Measurements from ENCODE around the gene YBX2.

Gene YBX2

DNA sequence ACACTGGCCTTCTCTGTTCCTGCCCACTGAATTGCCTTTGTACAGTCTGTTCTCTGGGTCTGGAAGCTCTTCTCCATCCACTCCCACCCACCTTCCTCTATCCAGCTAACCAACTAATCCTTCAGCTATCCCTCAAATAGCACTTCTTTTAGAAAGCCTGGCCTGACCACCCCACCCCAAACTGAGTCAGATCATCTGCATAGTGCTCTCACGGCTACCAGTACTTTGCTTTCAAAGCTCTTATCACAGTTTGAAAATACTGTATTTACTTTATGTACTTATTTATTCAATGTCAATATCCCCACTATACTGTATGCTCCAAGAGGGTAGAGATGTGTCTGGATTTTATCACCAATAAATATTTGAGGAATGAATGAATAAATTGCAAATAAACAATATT, 27.7 kb downstream of the YBX2 start:
- DNase-seq (ENCODE audit: low read depth in 2 of 2): no peak

DNA sequence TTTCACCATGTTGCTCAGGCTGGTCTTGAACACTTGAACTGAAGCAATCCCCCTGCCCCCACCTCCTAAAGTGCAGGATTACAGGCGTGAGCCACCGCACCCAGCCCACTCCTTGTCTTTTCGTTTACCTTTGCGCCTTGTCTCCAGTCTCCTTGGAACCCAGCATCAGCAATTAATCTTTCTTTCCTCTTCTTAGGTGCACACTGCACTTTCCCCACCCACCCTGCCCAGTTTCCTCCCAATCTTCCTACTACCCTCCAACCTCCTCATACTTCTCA, 30.7 kb downstream of the YBX2 start:
- DNase-seq (ENCODE audit: low read depth in 2 of 2): no peak

DNA sequence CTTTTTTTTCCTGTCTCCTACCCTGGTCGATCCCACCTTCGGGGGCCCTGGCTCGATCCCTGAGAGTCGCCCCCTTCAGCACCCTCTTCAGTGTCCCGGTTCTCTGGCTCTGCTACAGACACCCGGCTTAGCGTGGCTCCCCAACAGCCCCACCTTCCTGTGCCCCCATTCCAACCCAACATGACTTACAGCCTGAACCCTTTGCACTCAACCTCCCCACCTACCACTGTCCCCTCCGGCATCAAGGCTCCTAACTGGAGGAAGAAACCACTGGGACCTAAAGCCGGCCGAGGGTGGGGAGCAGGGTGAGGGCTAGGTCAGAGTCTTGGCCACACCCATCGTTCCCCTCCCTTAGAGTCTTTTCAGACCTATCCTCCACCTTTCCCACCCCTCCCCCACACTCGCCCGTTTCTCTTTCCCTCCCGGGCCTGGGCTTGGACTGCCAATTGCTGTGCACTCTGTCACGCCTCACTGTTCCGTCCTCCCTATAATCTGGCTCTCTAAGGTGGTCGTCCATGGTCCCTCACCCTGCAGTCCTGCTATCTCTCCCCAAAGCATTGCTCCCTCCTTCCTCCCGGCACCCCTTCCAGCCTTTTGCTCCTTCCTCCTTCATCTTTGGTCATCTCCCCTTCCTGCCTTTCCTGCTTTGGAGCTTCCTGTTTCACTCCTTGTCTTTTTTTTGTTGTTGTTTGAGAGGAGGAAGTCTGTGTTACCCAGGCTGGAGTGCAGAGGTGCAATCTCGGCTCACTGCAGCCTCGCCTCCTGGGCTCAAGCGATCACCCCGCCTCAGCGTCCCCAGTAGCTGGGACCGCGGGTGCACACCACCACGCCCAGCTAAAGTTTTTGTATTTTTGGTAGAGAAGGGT, 31.3 kb downstream of the YBX2 start:
- no peak for DNase-seq (ENCODE audit: low read depth in 2 of 2)

DNA sequence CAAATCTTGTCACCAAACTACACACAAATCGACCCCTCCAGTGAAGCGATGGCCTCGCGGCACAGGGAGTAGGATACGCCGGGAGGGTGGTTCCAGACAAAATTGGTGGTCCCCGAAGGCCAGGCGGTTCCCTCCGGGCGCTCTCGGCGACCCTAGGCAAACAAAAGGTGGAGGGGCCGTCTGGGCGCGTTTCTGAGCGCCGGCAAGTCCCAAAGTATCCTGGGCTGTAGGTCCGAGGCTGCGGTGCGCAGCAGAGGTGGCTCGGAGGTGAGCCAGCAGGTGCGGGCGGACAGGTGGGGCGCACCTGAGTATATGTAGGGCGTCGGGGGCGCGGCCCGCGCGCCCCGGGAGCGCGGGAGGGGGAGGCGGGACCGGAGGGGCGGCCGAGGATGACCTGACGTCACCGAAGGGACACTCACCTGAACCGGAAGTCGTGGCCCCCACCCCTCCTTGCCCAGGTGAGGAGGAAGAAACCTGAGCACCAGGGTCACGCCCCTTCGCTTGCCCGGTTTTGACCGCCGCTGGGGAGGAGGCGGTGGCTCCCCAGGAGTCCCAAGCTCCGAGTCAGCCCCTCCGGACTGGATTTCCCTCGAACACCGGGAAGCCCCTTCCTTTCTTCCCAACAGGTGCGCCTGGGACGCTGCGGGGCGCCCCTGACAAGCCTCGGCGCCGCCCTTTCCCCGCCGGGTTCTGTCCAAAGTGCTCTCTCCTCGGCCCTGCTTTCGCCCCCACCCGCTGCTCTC, 32.1 kb downstream of the YBX2 start, which contains the start of gene CLDN7:
Gene CLDN7, minus strand, starts transcription at position 287 of the 743 bp plus-strand sequence. CDS start 435 bp downstream, outside the sequence.
- no peak for DNase-seq (ENCODE audit: low read depth in 2 of 2)

DNA sequence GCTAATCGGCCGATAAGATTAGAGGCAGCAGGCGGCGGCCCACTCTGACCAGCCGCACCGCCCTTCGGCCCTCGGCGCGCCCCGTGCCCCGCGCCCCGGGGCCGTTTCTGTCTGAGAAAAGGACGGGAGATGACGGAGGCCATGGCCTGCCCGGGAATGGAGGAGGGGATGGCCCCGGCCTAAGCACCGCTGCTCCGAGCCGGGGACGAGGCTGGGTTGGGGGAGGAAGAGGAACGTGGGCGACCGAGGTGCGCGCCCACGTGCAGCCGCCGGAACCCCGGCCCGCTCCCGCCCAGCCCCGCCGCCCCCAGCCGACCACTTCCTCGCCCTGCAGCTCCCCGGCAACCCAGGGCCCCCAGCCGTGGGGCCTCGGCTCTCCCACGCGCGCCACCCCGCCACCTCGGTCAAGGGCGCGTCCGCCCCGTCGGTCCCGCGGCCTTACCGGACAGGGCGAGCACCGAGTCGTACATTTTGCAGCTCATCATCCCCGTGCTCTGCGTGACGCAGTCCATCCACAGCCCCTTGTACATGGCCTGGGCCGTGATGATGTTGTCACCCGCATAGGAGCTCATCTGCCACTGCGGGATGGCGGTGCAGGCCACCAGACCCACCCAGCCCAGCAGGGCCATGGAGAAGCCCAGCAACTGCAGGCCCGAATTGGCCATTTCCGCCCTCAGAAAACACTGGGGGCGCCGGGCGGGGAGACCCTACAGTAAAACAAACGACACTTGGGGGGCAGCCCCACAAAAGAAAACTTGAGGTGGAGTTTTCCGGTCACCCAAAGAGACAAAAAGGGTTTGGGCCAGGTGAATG, 32.9 kb downstream of the YBX2 start:
- no peak for DNase-seq (ENCODE audit: low read depth in 2 of 2)

DNA sequence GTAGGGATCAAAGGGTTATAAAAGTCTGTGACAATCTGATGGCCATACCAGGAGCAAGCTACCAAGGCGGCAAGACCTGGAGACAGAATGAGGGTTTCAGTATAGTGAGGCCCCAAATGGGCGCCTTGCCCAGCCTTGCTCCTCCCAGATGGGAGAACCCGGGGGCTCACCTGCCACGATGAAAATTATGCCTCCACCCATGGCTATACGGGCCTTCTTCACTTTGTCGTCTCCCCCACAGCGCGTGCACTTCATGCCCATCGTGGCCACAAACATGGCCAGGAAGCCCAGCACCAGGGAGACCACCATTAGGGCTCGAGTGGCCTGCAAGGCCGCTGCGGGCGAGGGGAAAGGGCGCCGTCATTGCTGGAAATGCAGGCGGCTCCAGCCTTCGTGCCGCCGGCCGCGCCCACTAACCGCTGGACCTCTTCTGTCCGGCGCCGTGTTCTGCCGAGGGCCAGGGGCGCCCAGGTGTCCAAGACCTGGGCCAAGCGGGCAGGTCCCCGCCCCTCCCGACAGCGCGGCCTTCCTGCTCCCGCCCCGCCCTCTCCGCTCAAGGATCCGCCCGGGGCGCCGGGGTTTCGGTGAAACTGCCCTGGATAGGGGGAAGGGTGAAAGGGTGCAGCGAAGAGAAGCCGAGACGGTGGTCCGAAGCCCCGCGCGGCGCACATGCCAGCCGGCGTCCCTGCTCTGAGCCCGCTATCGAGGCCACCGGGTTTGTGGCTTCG, 33.6 kb downstream of the YBX2 start:
- no peak for DNase-seq (ENCODE audit: low read depth in 2 of 2)

DNA sequence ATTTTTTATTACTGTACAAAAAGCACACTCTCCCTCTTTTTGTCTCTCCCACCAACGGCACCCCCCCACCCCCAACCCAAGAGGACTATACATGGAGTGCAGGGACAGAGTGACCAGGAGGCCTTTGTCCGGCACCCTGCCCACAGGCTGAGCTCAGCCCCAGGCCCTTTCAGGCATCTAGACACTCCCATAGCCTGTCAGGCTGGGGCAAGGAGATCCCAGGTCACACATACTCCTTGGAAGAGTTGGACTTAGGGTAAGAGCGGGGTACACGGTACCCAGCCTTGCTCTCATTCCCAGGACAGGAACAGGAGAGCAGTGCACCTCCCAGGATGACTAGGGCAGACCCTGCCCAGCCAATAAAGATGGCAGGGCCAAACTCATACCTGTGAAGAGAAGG, 34.3 kb downstream of the YBX2 start:
- DNase-seq (ENCODE audit: low read depth in 2 of 2): no peak

DNA sequence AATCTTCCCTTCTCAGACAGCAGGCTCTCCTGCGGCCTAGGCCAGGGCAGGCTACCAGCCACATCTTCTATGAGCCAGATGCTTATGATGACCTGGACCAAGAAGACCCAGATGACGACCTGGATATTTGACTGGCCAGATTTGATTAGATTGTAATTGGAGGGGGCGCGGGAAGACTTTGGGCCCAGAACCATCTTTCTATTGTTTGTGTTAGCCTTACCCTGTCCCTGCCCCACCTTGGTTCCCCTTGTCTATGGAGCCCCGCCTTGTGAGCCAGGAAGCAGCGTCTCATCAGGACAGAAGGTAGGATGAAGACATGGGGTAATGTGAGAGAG, 34.9 kb downstream of the YBX2 start:
- no peak for DNase-seq (ENCODE audit: low read depth in 2 of 2)

DNA sequence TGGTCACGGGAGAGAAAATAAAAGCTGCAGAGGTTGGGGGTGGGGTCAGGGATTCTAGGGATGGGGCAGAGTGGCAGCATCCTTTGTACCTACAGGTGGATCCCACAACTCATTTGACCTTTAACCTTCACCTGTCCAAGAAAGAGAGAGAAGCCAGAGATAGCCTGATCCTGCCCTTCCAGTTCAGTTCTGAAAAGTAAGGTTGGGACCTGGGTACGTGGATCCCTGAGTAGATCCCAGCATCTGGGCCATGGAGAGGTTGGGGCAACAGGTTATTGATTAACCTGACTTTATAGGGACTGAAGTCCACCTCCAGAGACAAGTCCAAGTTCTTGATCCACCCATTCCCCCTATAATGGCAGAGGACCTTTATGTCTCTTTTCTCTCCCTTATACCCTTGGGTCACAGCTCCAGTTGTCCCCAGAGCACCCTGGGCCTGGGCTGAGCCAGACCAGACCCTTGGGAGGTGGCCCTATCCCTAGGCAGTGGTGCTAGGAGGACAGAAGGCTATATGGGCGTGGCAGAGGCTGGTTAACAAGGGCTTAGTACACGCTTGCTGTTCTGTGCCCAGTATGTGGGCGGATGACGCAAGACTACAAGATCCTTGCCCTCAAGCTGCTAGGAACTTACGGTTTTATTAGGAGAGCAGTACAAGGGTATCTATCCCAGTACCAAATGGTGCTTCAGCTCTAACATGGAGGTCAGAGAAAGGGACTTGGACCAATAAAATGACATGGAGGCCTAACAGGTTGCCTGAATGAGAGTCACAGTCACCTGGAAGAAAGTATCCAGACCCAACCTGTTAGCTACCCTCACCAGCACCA, 35.5 kb downstream of the YBX2 start:
- no peak for DNase-seq (ENCODE audit: low read depth in 2 of 2)

DNA sequence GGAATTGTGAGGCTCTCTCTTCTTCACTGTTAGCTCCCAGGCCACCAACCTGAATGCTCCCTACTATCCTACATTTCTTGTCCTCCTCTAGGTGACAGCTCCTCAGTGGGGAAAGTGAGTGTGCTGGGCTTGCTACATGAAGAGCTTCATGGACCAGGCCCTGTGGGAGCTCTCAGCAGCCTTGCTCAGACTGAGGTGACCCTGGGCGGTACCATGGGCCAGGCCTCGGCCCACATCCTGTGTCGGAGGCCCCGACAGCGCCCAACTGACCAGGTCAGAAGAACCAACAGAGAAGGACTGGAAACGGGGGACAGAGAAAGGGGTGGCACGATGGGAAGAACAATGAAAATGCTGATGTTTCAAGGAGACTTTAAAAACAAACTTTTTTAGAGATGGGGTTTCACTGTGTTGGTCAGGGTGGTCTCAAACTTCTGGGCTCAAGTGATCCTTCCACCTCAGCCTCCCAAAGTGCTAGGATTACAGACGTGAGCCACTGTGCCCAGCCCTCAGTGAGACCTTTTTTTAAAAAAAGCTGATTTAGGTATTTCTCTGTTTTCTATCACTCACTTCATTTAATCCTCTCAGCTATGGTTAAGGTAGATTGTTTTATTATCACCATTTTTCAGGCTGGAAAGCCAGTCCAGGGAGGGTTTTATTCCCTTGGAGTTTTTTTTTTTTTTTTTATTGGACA, 37.5 kb downstream of the YBX2 start:
- DNase-seq (ENCODE audit: low read depth in 2 of 2): no peak

DNA sequence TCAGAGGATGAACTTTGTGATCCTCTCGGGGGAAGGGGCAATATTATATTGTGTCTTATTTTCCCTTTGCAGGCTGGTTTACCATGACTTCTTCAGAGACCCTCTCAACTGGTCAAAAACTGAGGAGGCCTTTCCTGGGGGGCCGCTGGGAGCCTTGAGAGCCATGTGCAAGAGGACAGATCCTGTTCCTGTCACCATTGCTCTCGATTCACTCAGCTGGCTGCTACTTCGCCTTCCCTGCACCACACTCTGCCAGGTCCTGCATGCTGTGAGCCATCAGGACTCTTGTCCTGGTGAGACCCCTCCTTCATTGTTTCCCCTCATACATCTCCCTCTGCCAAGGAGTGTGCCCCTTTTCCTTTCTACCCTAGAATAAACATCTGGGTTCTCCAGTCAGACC, 39.9 kb downstream of the YBX2 start:
- no peak for DNase-seq (ENCODE audit: low read depth in 2 of 2)

DNA sequence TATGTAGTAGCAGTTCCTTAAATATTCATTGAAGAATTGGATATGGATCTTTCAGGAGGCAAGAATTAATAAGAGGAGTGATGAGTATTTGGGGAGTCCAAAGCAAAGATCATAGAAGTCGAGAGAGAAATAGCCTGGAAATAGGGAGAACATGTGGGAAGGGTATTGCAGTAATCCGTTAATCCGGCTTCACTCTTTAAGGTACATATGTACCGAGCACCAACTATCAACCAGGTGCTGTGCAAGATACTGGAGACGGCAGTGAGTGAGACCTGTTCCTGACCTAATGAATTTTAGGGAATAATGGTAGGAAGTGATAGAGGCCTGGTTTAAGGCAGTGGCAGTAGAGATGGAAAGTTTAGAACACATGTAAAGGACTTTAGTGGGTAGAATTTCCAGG, 41.4 kb downstream of the YBX2 start:
- DNase-seq (ENCODE audit: low read depth in 2 of 2): no peak

DNA sequence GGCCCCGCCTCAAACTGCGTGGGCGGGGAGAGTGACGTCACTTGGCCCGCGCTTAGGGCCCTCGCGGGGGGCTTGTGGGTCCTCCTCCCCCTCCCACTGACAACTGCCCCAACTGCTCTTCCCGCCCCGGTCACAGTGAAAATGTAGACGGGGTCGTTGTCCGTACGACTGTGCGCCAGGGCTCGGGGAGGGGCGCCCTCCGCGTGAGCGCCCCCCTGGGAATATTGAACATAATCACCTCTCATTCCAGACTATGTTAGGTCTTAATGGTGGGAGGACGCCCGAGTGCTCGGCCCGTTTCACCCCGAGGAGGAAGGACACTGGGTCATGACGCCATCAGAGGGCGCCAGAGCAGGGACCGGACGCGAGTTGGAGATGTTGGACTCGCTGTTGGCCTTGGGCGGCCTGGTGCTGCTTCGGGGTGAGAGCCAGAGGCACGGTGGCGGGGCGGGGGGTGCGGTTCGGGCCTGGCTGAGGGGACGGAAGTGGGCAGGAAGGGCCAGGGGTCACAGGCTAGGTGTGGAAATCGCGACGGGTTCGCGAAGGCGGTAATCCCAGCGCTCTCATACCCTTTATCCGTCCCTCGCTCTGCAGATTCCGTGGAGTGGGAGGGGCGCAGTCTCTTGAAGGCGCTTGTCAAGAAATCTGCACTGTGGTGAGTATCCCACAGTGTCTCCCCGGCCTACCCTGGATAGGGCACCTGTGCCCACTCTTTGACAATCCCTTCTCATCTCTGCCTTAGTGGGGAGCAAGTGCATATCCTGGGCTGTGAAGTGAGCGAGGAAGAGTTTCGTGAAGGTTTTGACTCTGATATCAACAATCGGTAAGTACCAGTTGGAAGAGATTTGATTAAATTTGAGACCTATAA, 42.0 kb downstream of the YBX2 start, which contains the start of gene ELP5:
Gene ELP5, plus strand, starts transcription at position 40 of the 868 bp plus-strand sequence. Its CDS starts 336 bp downstream, at position 376.
- DNase-seq (ENCODE audit: low read depth in 2 of 2): peak; percentile 85 to 88

DNA sequence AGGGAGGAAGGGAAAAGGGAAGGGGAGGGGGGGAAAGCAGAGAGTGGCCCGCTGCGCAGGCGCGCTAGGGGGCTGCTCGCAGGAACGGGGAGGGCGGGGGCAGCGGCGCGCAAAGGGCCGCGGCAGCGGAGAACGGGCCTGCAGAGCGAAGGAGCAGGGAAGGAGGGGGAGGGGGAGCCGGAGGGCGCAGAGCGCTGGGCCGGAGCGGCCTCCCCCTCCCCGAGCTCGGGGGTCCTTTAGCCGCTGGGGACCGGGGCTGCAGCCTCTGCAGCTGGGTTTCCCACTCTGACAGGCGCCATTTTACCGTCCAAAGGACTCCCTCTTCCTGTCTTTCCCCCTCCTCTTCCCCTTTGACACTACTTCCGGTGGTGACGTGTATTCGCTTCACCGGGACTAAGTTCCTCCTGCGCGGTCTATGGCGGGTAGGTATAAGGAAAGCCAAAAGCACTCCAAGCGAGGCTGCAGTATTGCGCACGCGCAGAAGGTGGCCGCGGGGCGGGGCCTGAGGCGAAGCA, 42.7 kb downstream of the YBX2 start, which contains the start of gene CTDNEP1:
Gene CTDNEP1, minus strand, starts transcription at position 74 of the 515 bp plus-strand sequence. CDS start 438 bp downstream, outside the sequence.
- peak; percentile 99 for DNase-seq (ENCODE audit: low read depth in 2 of 2)

DNA sequence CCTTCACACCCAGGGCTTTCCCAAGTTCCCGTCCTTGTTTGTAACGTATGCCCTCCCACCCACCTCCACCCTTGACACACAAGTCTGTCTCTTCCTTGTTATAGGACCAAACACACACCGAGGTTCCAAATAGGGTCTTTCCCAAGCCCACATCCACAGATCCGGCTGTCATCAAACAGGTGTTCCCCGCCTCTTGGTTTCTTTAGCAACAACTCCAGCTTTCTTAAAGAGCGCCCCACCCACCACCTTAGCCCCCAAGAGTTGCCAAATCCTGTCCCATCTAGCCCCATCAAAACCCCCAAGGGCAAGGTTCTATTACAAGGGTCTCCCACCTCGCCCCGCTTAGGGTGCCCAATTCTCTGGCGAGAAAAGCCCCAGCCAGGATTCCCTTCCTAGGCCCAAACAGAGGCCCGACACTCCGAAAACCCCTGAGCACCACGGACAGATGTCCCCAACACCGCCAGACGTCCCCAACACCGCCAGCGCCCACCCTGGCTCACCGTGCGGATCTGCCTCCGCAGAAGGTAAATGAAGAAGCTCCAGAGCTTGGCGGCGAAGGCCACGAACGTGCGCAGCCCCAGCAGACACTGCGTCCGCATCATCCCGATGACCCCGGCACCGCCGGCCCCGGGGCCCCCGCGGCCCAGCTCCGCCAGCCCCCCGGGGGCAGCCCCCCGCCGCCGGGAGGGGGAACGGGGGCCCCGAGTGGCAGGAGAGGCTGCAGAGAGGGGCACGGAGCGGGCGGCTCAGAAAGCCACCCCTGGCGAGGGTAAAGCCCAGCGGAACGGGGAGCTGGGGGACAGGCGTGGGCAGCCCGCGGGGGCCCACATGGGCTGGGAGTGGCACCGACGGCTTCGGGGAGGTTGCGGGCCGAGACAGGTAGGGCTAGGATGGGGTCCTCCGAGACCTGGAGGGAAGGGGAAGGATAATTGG, 43.5 kb downstream of the YBX2 start:
- no peak for DNase-seq (ENCODE audit: low read depth in 2 of 2)

DNA sequence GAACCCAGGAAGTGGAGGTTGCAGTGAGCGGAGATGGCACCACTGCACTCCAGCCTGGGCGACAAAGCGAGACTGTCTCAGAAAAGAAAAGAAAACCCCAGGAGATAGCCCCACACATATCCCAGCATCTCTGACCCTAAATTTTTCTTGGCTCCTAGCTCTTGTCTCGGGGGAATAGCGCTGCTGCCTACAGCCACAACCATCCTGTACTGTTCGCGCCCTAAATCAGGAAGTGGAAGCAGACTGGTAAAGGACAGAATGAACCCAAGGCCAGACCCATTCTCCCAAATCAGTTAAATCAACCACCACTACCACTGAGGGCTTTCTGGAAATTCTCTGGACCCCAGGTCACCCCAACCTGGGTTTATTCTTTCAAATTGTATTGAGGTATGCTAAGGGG, 44.6 kb downstream of the YBX2 start:
- DNase-seq (ENCODE audit: low read depth in 2 of 2): no peak

DNA sequence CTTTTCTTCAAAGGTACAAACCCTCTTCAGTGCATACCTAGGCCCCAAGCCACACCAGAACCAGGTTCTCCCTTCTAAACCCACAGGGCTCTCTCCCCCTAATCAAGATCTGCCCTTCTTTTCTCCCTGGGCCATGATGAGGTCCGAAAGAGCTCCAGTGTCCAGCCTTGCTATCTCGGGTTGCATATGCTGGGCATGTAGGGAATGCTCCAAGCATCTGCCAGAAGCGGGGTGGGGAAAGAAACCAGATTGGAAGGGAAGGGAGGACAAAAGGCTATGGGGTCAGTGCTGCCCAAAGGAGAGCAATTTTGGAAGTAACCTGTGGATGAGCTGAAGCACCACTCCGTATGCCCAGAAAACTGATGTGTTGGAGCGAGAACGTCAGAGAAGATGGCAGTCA, 45.2 kb downstream of the YBX2 start:
- no peak for DNase-seq (ENCODE audit: low read depth in 2 of 2)

DNA sequence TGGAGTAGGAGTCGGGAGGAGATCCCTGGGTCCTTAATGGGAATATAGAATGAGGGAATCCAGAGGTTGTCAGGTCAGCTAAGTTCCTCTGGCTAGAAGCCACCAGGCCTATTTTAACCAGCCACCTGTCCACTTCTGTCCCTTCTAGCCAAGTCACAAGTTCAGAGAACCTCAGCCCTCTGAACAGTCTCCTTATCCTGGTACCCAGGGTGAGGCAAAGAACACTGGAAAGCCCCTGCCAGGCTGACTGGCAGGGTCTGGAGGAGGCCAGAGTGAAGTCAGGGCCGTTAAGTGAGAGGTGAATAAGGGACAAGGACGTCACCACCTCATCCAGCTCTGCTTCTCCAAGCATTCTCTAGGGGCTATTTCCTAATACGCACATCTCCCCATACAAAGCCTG, 45.6 kb downstream of the YBX2 start:
- DNase-seq (ENCODE audit: low read depth in 2 of 2): no peak
